Pulmonary artery endothelial cell (primary cell): Measurements from ENCODE around the gene CLIC3. TPM values are rescaled to one million over a fixed set of nuclear protein-coding genes. Genes with fewer than 3 reads are reported as not detected.

ENCODE experiments used
- DNase-seq: peaks from one replicate; pipeline ENCODE4 v3.0.0-alpha.2; 2011; ENCODE audit warnings: low read depth, low spot score
- total RNA-seq: library from RNA; depleted of rRNA; stranded (reverse); fragments of >200 nt; gene quantifications from 2 replicates; pipeline ENCODE4 v1.2.3, GENCODE V29; 2014

CLIC3 gene
- total RNA-seq, 1 donor from 2014 or later, result 0.33 TPM

DNA sequence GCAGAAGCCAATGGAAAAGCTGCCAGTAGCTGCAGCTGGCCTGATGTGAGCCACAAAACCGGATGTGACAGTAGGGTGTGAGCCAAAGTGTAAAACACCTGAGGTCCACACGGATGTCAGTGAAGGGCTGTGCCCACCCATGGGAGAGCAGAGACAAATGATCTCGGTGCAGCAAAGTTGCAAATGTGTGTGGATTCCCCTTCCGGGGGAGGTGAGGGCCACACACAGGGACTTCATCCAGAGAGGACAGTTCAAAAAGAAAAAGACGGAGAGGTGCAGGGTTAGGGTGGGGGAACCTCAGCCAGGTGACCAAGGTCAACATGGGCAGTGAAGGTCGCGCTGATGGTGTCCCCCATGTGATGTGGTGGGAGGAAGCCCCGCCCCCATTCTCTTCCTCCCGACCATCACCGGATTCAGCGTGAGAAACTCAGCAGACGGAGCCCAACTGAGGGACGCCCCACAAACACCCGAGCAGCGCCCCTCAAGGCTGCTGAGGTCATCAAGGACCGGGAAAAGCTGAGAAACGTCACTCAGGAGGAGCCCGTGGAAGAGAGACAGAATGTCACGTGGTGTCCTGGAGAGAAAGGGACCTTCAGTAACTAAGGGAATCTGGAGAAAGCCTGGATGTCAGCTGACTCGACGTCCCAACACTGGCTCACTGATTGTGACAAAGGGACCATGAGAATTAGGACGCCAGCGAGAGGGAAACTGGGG lies 30.4 kb downstream of the CLIC3 start:
- no peak for DNase-seq

DNA sequence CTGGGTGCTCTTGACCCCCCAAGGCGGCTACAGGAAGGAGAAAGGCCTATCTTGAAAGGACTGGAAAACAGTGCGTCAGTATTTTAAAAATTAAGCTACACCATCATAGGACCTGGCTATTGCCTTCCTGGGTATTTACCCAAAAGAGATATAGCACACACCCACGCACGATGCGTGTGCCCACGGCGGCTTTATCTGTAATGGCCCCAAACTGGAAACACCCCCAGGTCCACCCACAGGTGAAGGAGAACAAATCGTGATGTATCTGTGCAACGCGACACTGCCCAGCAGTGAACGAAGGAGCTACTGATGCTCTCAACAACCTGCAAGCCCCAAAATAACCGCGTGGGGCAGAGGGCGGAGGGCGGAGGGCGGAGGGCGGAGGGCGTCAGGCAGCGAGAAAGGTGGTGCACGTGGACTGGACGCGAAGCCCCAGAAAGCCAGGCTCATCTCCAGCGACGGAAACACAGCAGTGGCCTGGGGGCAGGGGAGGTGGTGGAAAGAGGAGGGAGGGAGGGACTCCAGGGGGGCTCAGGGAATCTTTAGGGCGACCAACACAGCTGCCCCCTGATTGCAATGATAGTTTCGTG lies 31.4 kb downstream of the CLIC3 start:
- no peak for DNase-seq

DNA sequence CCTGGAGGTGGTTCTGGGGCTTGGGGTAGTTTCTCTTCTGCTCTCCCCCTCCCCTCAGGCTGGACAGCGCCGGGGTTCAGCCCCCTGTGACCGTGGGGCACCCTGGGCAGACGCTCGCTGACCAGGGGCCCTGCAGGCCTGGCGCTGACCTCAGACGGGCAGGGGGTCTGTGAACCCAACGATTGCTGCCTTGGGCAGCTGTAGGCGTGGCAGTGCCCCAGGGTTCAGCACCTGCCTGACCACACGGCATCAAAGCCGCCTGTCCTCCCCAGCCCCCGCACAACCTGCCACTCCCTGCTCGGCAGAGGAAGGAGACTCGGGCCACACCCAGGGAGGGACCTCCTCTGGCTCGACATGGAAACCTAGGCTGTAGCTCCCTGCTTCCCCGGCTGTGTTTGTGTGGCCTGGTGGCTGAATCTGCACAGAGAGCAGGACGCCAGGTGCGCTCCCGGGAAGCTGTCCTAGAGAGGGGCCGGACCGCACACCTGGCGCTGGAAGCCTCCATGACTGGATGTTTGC lies 32.1 kb downstream of the CLIC3 start:
- no peak for DNase-seq

DNA sequence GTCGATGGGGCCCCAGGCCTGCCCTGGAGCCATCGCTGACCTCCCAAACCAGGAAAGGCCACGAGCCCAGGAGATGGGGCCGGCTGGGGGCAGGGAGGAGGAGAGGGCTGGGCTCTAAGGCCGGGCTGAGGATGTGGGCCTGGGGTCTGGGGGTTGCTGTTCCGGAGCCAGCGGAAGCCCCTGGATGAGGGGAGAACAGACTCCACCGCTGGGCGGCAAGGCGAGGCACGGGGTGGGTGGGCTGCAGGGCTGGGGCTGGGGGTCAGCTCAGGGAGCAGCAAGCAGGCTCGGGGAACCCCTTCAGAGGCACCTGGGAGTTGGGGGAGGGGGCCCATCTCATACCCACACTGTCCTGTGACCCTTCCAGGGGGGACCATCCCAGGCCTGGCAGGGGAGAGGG lies 32.6 kb downstream of the CLIC3 start:
- DNase-seq, result no peak

DNA sequence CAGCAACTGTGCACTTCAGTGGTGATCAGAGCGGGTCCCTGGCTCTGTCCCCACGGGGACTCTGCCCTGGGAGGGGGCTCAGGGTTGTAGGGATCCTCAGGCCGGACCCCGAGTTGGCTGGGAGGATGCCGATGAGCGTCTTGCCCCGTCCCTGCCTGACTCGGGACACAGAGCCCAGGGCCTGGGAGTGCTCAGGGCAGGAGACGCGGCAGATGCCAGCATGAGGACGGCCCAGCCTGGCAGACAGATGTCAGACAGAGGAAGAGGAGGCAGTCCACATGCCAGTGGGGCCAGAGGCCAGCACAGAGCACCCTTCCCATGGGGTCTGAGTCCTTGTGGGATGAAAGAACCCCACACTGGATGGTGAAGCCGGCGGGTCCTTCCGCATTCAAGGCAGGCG lies 33.0 kb downstream of the CLIC3 start:
- no peak for DNase-seq

DNA sequence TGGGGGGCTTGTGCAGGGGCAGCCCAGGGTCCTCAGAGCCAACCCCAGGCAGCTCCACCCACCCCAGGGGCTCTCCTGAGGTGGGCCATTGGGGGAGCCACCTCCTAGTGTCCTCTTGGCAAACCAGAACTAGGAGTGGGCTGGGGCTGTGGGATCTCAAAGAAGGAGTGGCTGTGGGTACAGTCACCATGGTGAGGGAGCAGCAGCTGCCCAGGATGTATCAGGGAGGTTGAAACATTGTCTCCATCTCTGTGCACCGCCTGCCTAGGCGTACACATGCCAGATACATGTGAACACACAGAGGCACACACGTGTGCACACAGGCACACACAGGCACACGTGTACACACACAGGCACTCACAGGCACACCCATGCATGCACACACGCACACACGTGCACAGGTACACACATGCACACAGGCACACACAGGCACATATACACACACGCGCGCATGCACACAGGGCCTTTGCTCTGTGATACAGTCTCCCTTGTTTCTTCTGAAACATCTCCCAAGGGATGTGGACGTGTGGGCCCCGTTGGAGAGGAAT lies 33.6 kb downstream of the CLIC3 start:
- DNase-seq, result no peak

DNA sequence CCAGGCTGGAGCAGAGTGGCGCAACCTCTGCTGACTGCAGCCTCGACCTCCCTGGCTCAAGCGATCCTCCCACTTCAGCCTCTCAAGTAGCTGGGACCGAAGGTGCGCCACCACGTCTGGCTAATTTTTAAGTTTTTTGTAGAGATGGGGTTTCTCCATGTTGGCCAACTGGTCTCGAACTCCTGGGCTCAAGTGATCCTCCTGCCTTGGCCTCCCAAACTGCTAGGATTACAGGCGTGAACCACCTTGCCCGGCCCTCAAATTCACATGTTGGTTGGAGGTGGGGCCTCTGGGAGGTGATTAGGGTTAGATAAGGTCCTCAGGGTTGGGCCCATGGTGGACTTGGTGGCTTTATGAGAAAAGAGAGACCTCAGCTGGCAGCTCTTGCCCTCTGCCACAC lies 34.2 kb downstream of the CLIC3 start:
- no peak for DNase-seq

DNA sequence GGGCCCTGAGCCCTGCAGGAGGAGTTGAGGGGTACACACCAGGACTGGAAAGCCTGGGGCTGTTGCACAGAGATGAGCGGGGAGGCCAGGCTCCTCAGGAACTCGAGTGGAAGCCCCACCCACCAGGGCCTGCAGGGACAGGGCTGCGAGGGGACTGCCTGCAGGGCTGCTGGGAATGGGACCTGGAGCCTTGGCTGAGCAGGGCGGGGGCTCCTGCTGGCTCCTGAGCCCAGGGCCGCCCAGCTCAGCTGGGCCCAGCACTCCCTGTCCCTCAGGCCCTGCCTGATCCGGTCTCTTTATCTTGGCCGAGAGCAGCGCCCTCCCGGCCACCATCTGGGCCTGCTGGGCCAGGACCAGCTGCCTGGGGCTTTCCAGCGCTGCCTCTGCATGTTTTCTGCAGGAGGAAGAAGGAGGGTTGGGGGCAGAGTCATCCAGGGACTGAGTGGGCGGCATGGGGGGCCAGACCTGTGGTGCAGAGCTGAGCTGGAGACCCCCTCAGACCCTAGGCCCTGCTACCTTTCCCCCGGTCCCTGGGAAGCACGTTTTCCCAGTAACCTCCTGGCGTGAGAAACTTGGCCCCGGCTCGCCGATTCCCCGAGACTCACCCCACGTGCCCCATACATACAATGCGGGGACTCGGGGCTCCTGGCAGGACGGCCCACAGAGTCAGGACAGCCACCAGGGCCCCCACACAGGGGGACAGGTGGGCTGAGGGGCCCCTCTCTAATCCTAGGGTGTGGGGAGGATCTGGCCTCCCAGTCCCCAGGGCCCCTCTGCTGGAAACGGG lies 34.9 kb downstream of the CLIC3 start:
- no peak for DNase-seq

DNA sequence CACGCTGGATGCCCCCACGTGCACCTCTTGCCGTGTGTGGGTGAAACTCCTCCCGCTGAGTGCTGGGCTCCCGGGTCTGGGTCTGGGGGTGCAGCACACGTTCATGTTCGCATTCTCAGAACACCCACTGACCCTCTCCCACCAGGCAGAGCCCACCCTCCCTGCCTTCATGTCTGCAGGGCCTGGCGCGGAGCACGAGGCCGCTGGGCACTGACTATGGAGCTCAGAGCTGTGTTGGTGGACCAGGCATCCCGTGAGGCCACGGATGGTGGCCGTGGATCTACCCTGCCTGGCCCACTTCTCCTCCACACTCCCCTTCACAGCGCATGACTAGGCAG lies 35.5 kb downstream of the CLIC3 start:
- DNase-seq, result no peak

DNA sequence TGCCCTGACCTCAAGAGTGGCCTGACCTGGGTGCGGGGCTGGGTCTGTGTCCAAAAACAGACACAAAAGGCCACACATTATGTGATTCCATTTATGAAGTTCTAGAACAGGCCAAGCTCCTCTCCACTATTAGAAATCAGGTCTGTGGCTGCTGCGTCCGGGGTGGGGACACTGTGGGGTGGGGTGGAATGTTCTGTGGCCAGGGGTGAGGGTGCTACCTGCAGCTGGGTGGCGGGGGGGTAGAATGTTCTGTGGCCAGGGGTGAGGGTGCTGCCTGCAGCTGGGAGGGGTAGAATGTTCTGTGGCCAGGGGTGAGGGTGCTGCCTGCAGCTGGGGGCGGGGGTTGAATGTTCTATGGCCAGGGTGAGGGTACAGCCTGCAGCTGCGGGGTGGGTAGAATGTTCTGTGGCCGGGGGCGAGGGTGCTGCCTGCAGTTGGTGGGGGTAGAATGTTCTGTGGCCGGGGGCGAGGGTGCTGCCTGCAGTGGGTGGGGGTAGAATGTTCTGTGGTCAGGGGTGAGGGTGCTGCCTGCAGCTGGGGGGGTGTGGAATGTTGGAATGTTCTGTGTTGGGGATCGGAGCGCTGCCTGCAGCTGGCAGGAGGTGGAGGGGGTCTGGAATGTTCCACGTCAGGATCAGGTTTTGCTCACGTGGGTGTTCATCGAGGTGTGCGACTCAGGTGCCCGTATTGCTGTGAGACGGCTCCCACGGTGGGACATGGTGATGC lies 36.0 kb downstream of the CLIC3 start:
- DNase-seq, result no peak

DNA sequence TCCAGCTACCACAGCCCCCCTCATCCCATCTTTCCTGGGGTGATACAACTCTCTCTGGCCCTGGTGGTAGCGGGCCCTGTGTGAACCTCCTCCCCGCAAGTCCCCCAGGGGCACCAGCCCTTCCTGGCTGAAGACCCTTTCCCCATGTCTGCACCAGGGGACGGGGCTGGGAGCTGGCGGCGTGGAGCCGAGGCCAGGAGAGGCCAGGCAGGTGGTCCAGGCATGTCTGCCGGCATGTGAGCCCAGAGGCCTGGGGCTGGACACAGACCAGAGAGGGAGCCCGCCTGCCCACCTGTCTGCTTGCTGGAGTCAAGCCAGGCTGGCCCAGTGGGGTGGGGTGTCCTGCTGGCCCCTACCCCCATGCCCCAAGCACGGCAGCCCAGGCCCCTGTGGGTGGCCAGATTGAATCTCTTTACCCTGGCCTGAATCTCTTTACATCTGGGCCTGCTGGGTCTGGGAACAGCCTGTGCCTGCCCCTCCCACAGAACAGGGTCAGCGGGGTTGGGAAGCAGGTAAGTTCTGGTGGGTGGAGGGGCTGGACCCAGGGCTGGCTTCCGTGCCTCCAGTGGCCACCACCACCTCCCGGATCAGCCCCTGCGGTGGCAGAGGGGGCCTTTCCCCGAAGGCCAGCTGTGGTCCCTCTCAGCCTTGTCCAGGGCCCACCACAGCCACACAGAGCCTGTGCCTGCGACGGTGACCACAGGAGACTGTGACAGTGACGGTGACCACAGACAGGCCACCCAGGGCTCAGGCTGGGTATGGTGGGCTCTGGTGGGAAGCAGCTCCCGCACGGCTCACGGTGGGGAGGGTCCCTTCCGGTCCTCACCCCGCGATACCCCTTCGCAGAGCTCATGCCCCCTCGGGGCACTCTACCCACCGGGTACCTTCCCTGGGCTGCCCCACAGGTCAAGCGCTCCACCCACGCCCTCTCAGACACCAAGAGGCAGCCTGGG lies 37.2 kb downstream of the CLIC3 start:
- DNase-seq, result no peak

DNA sequence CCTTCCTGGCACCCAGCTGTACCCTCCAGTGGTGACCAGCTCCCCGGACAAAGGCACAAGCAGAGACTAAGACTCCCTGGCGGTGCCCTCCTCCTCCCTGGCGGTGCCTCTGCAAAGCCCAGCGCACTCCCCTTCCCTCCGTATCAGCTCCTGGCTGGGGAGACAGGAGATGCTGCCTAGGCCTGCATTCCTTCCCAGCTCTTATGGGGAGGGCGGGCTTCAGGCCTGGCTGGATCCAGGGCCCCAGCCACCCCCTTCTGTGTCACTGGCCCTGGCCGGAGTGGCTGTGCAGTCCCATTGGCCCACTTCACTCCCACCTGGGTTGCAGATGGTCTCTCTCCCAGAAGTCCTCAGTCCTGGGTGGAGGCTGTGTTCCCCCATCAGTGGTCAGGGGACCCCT lies 37.9 kb downstream of the CLIC3 start:
- no peak for DNase-seq

DNA sequence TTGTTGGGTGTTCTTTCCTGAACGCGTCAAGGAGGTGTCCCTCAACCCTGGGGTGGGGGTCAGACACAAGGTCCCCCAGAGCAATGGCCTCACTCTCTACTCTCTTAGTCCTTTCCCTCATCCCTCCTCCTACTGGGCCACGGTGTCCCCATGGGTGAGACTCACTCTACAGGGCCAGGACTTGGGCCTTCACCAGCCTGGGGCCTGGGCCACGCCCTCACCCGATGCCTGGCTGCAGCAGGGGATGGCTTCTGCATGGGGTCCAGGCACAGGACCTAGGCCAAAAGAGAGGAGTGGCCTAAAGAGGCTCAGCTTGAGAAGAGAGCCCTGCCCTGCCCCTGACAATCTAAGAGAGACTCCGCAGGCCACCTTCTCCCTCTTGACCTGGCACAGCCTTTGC lies 38.5 kb downstream of the CLIC3 start:
- DNase-seq, result no peak

DNA sequence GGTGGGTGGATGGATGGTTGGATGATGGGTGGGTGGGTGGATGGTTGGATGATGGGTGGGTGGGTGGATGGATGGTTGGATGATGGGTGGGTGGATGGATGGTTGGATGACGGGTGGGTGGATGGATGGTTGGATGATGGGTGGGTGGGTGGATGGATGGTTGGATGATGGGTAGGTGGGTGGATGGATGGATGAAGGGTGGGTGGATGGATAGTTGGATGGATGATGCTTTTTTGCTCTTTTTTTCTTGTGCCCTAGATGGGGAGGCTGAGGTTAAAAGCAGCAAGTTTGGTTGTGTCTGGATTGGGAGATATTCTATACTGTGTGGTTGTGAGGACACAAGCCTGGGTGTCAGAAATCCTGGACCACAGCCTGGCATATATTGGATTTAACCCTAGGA lies 38.9 kb downstream of the CLIC3 start:
- no peak for DNase-seq

DNA sequence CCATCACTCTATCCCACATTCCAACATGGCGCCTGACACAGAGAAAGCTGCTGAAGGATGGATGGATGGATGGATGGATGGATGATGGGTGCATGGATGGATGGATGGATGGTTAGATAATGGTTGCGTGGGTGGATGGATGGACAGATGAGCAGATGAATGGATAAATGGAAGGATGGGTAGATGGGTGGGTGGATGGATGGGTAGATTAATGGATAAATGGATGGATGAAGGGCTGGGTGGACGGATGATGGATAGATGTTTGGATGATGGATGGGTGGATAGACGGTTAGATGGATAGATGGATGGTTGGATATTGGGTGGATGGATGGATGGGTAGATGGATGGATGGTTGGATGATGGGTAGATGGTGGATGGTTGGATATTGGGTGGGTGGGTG lies 39.8 kb downstream of the CLIC3 start:
- DNase-seq, result no peak

DNA sequence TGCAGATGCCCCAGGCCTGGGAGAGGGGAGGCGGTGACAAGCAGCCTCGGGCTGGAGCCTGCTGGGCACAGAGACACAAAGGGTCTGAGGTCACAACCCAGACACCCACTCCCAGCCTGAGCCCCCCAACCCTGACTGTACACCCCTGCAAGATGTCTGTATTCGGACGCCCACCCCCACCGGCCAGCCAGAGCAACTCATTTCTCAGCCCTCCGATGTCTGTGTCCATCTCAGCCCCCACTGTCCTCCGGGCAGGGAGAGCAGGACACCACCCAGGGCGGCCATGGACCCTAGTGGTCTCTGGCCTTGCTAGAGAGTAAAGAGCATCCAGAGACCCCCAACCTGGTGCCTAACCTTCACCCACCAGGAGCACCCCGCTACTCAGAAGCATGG lies 40.4 kb downstream of the CLIC3 start:
- DNase-seq, result no peak

DNA sequence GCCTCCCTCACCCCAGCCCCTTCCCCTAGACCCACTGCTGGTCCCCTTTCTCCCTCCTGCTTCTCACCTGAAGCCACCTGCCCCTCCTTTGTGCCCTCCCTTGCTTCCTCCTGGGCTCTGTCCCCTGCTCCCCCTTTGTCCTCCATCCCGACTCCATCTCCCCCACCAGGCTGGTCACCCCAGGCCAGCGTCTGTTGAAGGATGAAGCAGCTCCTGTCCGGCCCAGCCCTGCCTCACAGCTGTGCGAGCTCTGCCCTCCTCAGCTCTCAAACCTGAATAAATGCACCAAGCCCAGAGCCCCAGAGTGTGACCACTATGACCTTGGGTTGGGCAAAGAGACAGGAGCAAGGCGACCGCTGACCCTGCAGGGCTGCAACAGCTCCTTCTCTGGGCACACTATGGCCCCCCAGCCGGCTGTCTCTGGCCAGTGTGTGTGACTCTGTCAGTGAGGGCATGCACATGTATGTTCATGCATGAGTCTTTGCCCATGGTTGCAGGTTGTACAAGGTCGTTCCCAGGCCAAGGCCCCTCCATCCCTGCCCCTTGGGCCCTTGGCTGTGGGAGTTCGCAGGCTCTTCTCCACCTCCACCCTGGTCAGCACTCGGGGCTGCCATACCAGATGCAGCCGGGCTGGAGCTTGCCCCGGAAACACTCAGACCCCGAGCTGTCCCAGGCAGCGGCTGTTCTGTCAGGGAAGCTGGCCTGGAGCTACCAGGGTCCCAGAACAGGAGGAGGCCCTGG lies 41.0 kb downstream of the CLIC3 start:
- no peak for DNase-seq

DNA sequence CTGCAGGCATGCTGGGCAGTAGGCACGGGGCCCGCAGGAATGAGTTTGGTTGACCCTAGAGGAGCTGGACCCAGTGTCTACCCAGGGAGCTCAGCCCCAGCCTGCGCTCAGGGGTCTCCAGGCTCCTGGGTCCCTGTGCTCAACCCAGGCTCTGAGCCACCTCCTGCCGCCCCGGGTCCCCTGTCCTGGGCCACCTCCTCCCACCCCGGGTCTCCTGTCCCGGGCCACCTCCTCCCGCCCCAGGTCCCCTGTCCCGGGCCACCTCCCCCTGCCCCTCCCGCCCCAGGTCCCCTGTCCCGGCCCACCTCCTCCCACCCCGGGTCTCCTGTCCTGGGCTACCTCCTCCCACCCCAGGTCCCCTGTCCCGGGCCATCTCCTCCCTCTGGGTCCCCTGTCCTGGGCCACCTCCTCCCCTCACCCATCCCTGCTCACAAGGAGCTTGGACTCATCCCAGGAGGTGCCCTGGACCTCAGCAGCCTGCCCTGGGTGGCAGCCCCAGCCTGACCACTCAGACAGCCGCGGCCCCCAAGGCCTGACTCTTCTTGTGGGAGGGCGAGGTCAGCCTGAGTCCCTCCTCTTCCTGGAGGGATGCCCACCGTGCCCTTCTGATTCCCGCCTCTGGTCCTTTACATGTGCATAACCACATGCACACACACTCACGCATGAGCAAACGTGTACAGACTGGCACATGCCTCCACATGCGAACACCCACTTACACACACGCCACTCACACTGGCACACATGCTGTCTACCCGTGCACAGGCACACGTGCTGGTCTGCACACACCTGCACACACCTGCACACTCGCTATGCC lies 41.9 kb downstream of the CLIC3 start:
- no peak for DNase-seq

DNA sequence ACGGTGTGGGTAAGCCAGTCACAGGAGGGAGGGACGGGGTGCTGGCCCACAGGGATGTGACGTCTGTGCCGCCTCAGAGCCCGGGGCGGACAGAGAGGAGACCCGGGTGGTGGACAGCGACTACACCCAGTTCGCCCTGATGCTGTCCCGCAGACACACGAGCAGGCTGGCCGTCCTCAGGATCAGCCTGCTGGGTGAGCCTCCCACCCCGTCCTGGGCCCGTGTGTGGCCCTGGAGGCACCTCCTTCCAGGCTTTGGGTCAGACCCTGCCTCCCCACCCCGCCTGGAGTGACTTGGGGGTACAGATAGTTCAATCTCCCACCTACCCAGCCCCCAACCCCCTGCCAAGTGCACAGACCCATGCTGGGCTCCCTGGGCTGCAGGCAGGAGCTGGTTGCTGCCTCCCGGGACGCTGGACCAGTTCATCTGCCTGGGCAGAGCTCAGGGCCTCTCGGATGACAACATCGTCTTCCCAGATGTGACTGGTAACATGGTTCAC lies 42.5 kb downstream of the CLIC3 start:
- no peak for DNase-seq
